WTC11 (cell line): ENCODE data around the gene RBBP4. TPM values are rescaled to one million over a fixed set of nuclear protein-coding genes. Genes with fewer than 3 reads are reported as not detected.

ENCODE experiments used
- ATAC-seq: fragments of 200-7000 bp; cut with Tn5 transposase; 2 replicates; pipeline ENCODE4 v1.10.0; 2021; ENCODE audit warnings: mild to moderate bottlenecking, moderate library complexity
- CTCF ChIA-PET: fragments of 300-600 bp; sonication (Branson Sonifier 250); formaldehyde crosslinking; loops from one replicate; lab custom pipeline; 2021; ENCODE audit warnings: antibody characterized with exemption; lab: Charles Lee
- POLR2A ChIA-PET: fragments of 350-600 bp; sonication (Branson Sonifier 250); formaldehyde crosslinking; loops from one replicate; lab custom pipeline; 2021; ENCODE audit warnings: antibody characterized with exemption; lab: Charles Lee
- DNase-seq: peaks from one replicate; pipeline ENCODE4 v3.0.0; 2021; ENCODE audit warnings: low spot score
- H3K27ac Mint-ChIP-seq: 2 replicates; pipeline ENCODE4 v1.8.0; 2021; ENCODE audit warnings: mixed read lengths
- H3K27me3 Mint-ChIP-seq: 2 replicates; pipeline ENCODE4 v1.8.0; 2021; ENCODE audit warnings: low read depth, mild to moderate bottlenecking, moderate library complexity, mixed read lengths
- H3K36me3 Mint-ChIP-seq: 2 replicates; pipeline ENCODE4 v1.8.0; 2021; ENCODE audit warnings: mixed read lengths
- H3K4me1 Mint-ChIP-seq: 2 replicates; pipeline ENCODE4 v1.8.0; 2022; ENCODE audit warnings: mixed read lengths
- H3K4me3 Mint-ChIP-seq: 2 replicates; pipeline ENCODE4 v1.8.0; 2021; ENCODE audit warnings: mild to moderate bottlenecking, moderate library complexity, mixed read lengths
- H3K9me3 Mint-ChIP-seq: 2 replicates; pipeline ENCODE4 v1.8.0; 2021; ENCODE audit warnings: mixed read lengths
- ARID4B ChIP-seq: sonication (generic); formaldehyde crosslinking; IDR thresholded peaks from 2 replicates; pipeline ENCODE4 v1.8.0; 2023; ENCODE audit warnings: missing genetic modification reagents, mild to moderate bottlenecking, borderline replicate concordance
- E2F1 ChIP-seq: sonication (generic); formaldehyde crosslinking; IDR thresholded peaks from 2 replicates; pipeline ENCODE4 v1.8.0; 2022; ENCODE audit warnings: mild to moderate bottlenecking, missing genetic modification reagents
- GTF2I ChIP-seq: fragments of 250-450 bp; sonication (Bioruptor Pico); conservative IDR thresholded peaks from 2 replicates; pipeline ENCODE4 v1.4.0; 2021; ENCODE audit warnings: mild to moderate bottlenecking
- JAZF1 ChIP-seq: fragments of 250-450 bp; sonication (Bioruptor Pico); IDR thresholded peaks from 2 replicates; pipeline ENCODE4 v1.9.0; 2021; ENCODE audit warnings: moderate library complexity, mild to moderate bottlenecking, inconsistent platforms
- MLX ChIP-seq: sonication (generic); formaldehyde crosslinking; IDR thresholded peaks from 2 replicates; pipeline ENCODE4 v1.8.1; 2023; ENCODE audit warnings: mild to moderate bottlenecking, missing genetic modification reagents, moderate library complexity
- PREB ChIP-seq: sonication (generic); formaldehyde crosslinking; IDR thresholded peaks from 2 replicates; pipeline ENCODE4 v1.8.1; 2022; ENCODE audit warnings: mild to moderate bottlenecking, missing genetic modification reagents, moderate library complexity, borderline replicate concordance
- RELA ChIP-seq: sonication (generic); formaldehyde crosslinking; IDR thresholded peaks from 2 replicates; pipeline ENCODE4 v1.8.1; 2022; ENCODE audit warnings: missing genetic modification reagents, mild to moderate bottlenecking, borderline replicate concordance
- SMAD3 ChIP-seq: sonication (generic); formaldehyde crosslinking; IDR thresholded peaks from 2 replicates; pipeline ENCODE4 v1.8.0; 2022; ENCODE audit warnings: missing genetic modification reagents, mild to moderate bottlenecking, borderline replicate concordance
- SP1 ChIP-seq: sonication (generic); formaldehyde crosslinking; conservative IDR thresholded peaks from 2 replicates; pipeline ENCODE4 v1.8.1; 2022; ENCODE audit warnings: missing genetic modification reagents
- ZNF121 ChIP-seq: sonication (generic); formaldehyde crosslinking; IDR thresholded peaks from 2 replicates; pipeline ENCODE4 v1.8.0; 2023; ENCODE audit warnings: missing genetic modification reagents
- ZNF219 ChIP-seq: sonication (generic); formaldehyde crosslinking; IDR thresholded peaks from 2 replicates; pipeline ENCODE4 v1.8.0; 2023; ENCODE audit warnings: missing genetic modification reagents, mild to moderate bottlenecking, borderline replicate concordance
- ZNF232 ChIP-seq: sonication (generic); formaldehyde crosslinking; IDR thresholded peaks from 2 replicates; pipeline ENCODE4 v1.8.0; 2022; ENCODE audit warnings: mild to moderate bottlenecking, missing genetic modification reagents
- ZNF263 ChIP-seq: sonication (generic); formaldehyde crosslinking; IDR thresholded peaks from 2 replicates; pipeline ENCODE4 v1.8.1; 2022; ENCODE audit warnings: low read depth, mild to moderate bottlenecking, moderate library complexity, missing genetic modification reagents
- ZNF416 ChIP-seq: fragments of 250-450 bp; sonication (Bioruptor Pico); IDR thresholded peaks from 2 replicates; pipeline ENCODE4 v1.9.0; 2021; ENCODE audit warnings: mild to moderate bottlenecking, inconsistent platforms
- ZNF512 ChIP-seq: sonication (generic); formaldehyde crosslinking; IDR thresholded peaks from 2 replicates; pipeline ENCODE4 v1.8.1; 2022; ENCODE audit warnings: missing genetic modification reagents, borderline replicate concordance
- ZSCAN18 ChIP-seq: fragments of 250-450 bp; sonication (Bioruptor Pico); IDR thresholded peaks from 2 replicates; pipeline ENCODE4 v2.1.2; 2022; ENCODE audit warnings: mild to moderate bottlenecking, moderate library complexity
- total RNA-seq: library from RNA; stranded (reverse); gene quantifications from 3 replicates; pipeline ENCODE4 v1.2.3, GENCODE V29; 2021
- TF ChIP-seq, protein P1 (sequence below): sonication (generic); formaldehyde crosslinking; IDR thresholded peaks from 2 replicates; pipeline ENCODE4 v1.8.1; 2023; ENCODE audit warnings: mild to moderate bottlenecking, missing genetic modification reagents
- TF ChIP-seq, protein P2 (sequence below): sonication (generic); formaldehyde crosslinking; IDR thresholded peaks from 2 replicates; pipeline ENCODE4 v1.8.1; 2023; ENCODE audit warnings: mild to moderate bottlenecking, missing genetic modification reagents
- TF ChIP-seq, protein P3 (sequence below): fragments of 250-450 bp; sonication (Bioruptor Pico); IDR thresholded peaks from 2 replicates; pipeline ENCODE4 v1.8.0; 2021; ENCODE audit warnings: mild to moderate bottlenecking

Gene RBBP4
- total RNA-seq, 1 experiment from 2014 or later = 331 TPM

DNA sequence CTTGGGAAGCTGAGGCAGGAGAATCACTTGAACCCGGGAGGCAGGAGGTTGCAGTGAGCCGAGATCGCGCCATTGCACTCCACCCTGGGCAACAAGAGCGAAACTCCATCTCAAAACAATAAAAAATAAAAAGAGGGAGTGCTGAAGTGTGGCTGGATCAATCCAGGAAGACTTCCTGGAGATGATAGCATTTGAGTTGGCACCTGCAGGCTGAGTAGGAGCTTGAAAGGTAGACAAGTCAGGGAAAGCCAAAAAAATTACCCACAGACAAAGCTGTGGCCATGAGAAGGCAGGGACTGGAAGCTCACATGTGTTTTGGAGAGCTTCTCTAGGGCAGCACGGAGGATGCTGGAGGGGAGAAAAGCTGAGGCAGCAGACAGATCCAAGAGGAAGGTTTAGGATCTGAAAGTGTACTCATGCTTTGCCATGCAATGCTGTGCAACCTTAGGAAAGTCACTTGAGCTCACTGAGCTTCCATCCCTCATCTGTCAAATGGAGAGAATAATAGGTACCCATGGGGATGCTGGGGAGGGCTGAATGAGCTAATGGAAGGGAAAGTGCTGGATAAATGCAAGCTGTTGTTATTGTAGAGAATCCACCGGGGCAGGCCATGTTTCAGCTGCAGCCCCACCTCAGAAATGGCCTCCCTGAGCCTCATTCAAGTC, 77.5 kb downstream of the RBBP4 start:
- Mint-ChIP-seq H3K4me1 (peaks cover 21% of the 10 kb centered on the region), H3K9me3 (no peaks in the 10 kb centered on the region), H3K36me3 (no peaks in the 10 kb centered on the region), H3K4me3 (no peak overlapping the region)
- no peak for ATAC-seq
- ChIA-PET CTCF (interaction anchor here (0.6 to 6.0 kb wide), 10 partner anchors 12 to 235 kb away, joined by 3 to 47 read pairs (median 4); no protein-coding TSS in a partner anchor), POLR2A (interaction anchor here (1.6 kb wide), 1 partner anchor 12 kb away, joined by 4 read pairs; no protein-coding TSS in a partner anchor)
- TF ChIP-seq, protein P1, sequence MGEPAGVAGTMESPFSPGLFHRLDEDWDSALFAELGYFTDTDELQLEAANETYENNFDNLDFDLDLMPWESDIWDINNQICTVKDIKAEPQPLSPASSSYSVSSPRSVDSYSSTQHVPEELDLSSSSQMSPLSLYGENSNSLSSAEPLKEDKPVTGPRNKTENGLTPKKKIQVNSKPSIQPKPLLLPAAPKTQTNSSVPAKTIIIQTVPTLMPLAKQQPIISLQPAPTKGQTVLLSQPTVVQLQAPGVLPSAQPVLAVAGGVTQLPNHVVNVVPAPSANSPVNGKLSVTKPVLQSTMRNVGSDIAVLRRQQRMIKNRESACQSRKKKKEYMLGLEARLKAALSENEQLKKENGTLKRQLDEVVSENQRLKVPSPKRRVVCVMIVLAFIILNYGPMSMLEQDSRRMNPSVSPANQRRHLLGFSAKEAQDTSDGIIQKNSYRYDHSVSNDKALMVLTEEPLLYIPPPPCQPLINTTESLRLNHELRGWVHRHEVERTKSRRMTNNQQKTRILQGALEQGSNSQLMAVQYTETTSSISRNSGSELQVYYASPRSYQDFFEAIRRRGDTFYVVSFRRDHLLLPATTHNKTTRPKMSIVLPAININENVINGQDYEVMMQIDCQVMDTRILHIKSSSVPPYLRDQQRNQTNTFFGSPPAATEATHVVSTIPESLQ (CRISPR knock-in tag) = no peak
- TF ChIP-seq SMAD3 (no peak), MLX (CRISPR knock-in tag) (no peak), JAZF1 (CRISPR knock-in tag) (no peak), ZSCAN18 (no peak), ZNF232 (CRISPR knock-in tag) (no peak), E2F1 (CRISPR knock-in tag) (no peak), ZNF121 (CRISPR knock-in tag) (no peak), ZNF219 (CRISPR knock-in tag) (no peak), ZNF512 (CRISPR knock-in tag) (no peak), ZNF416 (CRISPR knock-in tag) (no peak), PREB (no peak), ZNF263 (no peak), ARID4B (CRISPR knock-in tag) (no peak), GTF2I (no peak), SP1 (no peak), RELA (CRISPR knock-in tag) (no peak)
- TF ChIP-seq, protein P2, sequence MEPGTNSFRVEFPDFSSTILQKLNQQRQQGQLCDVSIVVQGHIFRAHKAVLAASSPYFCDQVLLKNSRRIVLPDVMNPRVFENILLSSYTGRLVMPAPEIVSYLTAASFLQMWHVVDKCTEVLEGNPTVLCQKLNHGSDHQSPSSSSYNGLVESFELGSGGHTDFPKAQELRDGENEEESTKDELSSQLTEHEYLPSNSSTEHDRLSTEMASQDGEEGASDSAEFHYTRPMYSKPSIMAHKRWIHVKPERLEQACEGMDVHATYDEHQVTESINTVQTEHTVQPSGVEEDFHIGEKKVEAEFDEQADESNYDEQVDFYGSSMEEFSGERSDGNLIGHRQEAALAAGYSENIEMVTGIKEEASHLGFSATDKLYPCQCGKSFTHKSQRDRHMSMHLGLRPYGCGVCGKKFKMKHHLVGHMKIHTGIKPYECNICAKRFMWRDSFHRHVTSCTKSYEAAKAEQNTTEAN (CRISPR knock-in tag) = no peak
- TF ChIP-seq, protein P3, sequence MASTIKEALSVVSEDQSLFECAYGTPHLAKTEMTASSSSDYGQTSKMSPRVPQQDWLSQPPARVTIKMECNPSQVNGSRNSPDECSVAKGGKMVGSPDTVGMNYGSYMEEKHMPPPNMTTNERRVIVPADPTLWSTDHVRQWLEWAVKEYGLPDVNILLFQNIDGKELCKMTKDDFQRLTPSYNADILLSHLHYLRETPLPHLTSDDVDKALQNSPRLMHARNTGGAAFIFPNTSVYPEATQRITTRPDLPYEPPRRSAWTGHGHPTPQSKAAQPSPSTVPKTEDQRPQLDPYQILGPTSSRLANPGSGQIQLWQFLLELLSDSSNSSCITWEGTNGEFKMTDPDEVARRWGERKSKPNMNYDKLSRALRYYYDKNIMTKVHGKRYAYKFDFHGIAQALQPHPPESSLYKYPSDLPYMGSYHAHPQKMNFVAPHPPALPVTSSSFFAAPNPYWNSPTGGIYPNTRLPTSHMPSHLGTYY (CRISPR knock-in tag) = no peak
- TF ChIP-seq, all 79 proteins: peak for 0
- H3K27ac Mint-ChIP-seq = no peak overlapping the region
- no peak for DNase-seq
- H3K27me3 Mint-ChIP-seq = peaks cover 2% of the 10 kb centered on the region; the same call in 1 of the 2 replicates
